IMR-90 (cell line): ENCODE measurements around the gene TBC1D22A. TPM values are rescaled to one million over a fixed set of nuclear protein-coding genes. Genes with fewer than 3 reads are reported as not detected.

Source experiments
- ATAC-seq: fragments of 200-7000 bp; cut with Tn5 transposase; 2 replicates; pipeline ENCODE4 v1.9.1; 2020; ENCODE audit warnings: low read depth, mild to moderate bottlenecking, moderate library complexity
- BruUV-seq: library from RNA; stranded (reverse); fragments of 400-500 nt; replicated peaks from 2 replicates; lab custom pipeline; 2021; lab: Mats Ljungman, UMichigan
- CTCF ChIA-PET: fragments of 300-600 bp; formaldehyde crosslinking; extraction: SDS; loops from one replicate; lab custom pipeline; 2021; ENCODE audit warnings: antibody characterized with exemption; lab: Yijun Ruan, JAX
- POLR2A ChIA-PET: fragments of 300-600 bp; sonication (Branson Sonifier 250); formaldehyde crosslinking; loops from one replicate; lab custom pipeline; 2022; ENCODE audit warnings: antibody characterized with exemption; ENCODE audit not compliant: unreplicated experiment; lab: Charles Lee
- DNase-seq: peaks from one replicate; pipeline ENCODE4 v3.0.0; 2013
- H2AFZ ChIP-seq: replicated peaks from 2 replicates; pipeline ENCODE3; 2013; ENCODE audit warnings: low read length, mild to moderate bottlenecking; ENCODE audit not compliant: poor library complexity
- H2AK5ac ChIP-seq: 2 replicates; pipeline ENCODE4 v1.6.1; 2013; ENCODE audit warnings: low read depth, low read length, inconsistent platforms
- H2AK9ac ChIP-seq: replicated peaks from 2 replicates; pipeline ENCODE3; 2013; ENCODE audit warnings: mild to moderate bottlenecking, low read depth, low read length, moderate library complexity; ENCODE audit not compliant: poor library complexity
- H2BK120ac ChIP-seq: 2 replicates; pipeline ENCODE4 v1.6.1; 2013; ENCODE audit warnings: low read depth, low read length, inconsistent platforms
- H2BK15ac ChIP-seq: 3 replicates; pipeline ENCODE4 v1.6.1; 2013; ENCODE audit warnings: low read depth, low read length, inconsistent platforms
- H2BK20ac ChIP-seq: 2 replicates; pipeline ENCODE4 v1.6.1; 2013; ENCODE audit warnings: low read depth, mild to moderate bottlenecking, inconsistent platforms, low read length, moderate library complexity
- H2BK5ac ChIP-seq: 2 replicates; pipeline ENCODE4 v1.6.1; 2013; ENCODE audit warnings: mild to moderate bottlenecking, low read depth, low read length, inconsistent platforms; ENCODE audit not compliant: poor library complexity, severe bottlenecking
- H3K14ac ChIP-seq: replicated peaks from 2 replicates; pipeline ENCODE4 v1.6.1; 2013; ENCODE audit warnings: low read depth, low read length, inconsistent platforms
- H3K18ac ChIP-seq: 2 replicates; pipeline ENCODE4 v1.6.1; 2013; ENCODE audit warnings: low read depth, low read length, control low read depth
- H3K23ac ChIP-seq: 2 replicates; pipeline ENCODE4 v1.6.1; 2013; ENCODE audit warnings: low read depth, low read length, inconsistent platforms
- H3K27ac ChIP-seq: 2 replicates; pipeline ENCODE4 v1.5.1; 2013; ENCODE audit warnings: mild to moderate bottlenecking, control low read depth, low read length; ENCODE audit not compliant: insufficient read depth
- H3K27me3 ChIP-seq: 2 replicates; pipeline ENCODE4 v1.6.1; 2013; ENCODE audit warnings: low read length; ENCODE audit not compliant: control insufficient read depth, insufficient read depth
- H3K36me3 ChIP-seq: 2 replicates; pipeline ENCODE4 v1.6.1; 2013; ENCODE audit warnings: low read length, mixed read lengths; ENCODE audit not compliant: control insufficient read depth, insufficient read depth
- H3K4ac ChIP-seq: 2 replicates; pipeline ENCODE4 v1.6.1; 2013; ENCODE audit warnings: low read depth, low read length, inconsistent platforms
- H3K4me1 ChIP-seq: 2 replicates; pipeline ENCODE4 v1.6.1; 2013; ENCODE audit warnings: low read length, mixed read lengths; ENCODE audit not compliant: control insufficient read depth, insufficient read depth
- H3K4me2 ChIP-seq: 2 replicates; pipeline ENCODE4 v1.6.1; 2013; ENCODE audit warnings: low read depth, mild to moderate bottlenecking, control low read depth, low read length, moderate library complexity
- H3K4me3 ChIP-seq: 2 replicates; pipeline ENCODE4 v1.5.1; 2013; ENCODE audit warnings: low read depth, mild to moderate bottlenecking, control low read depth, low read length, moderate library complexity; ENCODE audit not compliant: insufficient read depth
- H3K56ac ChIP-seq: 2 replicates; pipeline ENCODE4 v1.6.1; 2013; ENCODE audit warnings: low read length, inconsistent platforms; ENCODE audit not compliant: insufficient read depth; ENCODE audit errors: extremely low read depth
- H3K79me1 ChIP-seq, 2 experiments: 2 replicates each; pipeline ENCODE4 v1.6.1; 2013; ENCODE audit warnings: low read length in 2 of 2, inconsistent platforms in 1 of 2, low read depth in 1 of 2
- H3K9ac ChIP-seq: 2 replicates; pipeline ENCODE4 v1.6.1; 2013; ENCODE audit warnings: low read depth, low read length, control low read depth
- H3K9me1 ChIP-seq: 2 replicates; pipeline ENCODE4 v1.6.1; 2013; ENCODE audit warnings: low read length, inconsistent platforms; ENCODE audit not compliant: insufficient read depth
- H3K9me3 ChIP-seq: 2 replicates; pipeline ENCODE4 v1.6.1; 2013; ENCODE audit warnings: low read length; ENCODE audit not compliant: control insufficient read depth, insufficient read depth
- H4K20me1 ChIP-seq: 2 replicates; pipeline ENCODE4 v1.6.1; 2013; ENCODE audit warnings: low read length, inconsistent platforms; ENCODE audit not compliant: insufficient read depth
- H4K5ac ChIP-seq: 2 replicates; pipeline ENCODE4 v1.6.1; 2013; ENCODE audit warnings: mild to moderate bottlenecking, low read depth, low read length, control low read depth
- H4K8ac ChIP-seq, 2 experiments: 2 replicates each; pipeline ENCODE4 v1.6.1; 2013; ENCODE audit warnings: low read depth in 2 of 2, low read length in 2 of 2, control low read depth in 1 of 2, inconsistent platforms in 1 of 2
- H4K91ac ChIP-seq: 2 replicates; pipeline ENCODE4 v1.6.1; 2013; ENCODE audit warnings: low read depth, low read length, inconsistent platforms; ENCODE audit not compliant: insufficient read depth
- BHLHE40 ChIP-seq: fragments of 150-350 bp; IDR thresholded peaks from 2 replicates; pipeline ENCODE4 v1.6.1; 2016; ENCODE audit warnings: mild to moderate bottlenecking, low read depth, low read length
- CEBPB ChIP-seq: IDR thresholded peaks from 2 replicates; pipeline ENCODE4 v1.6.1; 2012; ENCODE audit warnings: low read depth, low read length, improper control_type of control experiment
- CHD1 ChIP-seq: IDR thresholded peaks from 2 replicates; pipeline ENCODE4 v1.6.1; 2012; ENCODE audit warnings: low read depth, low read length, improper control_type of control experiment
- CTCF ChIP-seq: conservative IDR thresholded peaks from 2 replicates; pipeline ENCODE4 v1.5.1; 2012; ENCODE audit warnings: mild to moderate bottlenecking, low read depth, low read length, improper control_type of control experiment
- ELK1 ChIP-seq: fragments of 150-350 bp; IDR thresholded peaks from 2 replicates; pipeline ENCODE4 v1.6.1; 2016; ENCODE audit warnings: low read depth, mild to moderate bottlenecking, low read length, moderate library complexity, borderline replicate concordance
- FOS ChIP-seq: fragments of 150-350 bp; IDR thresholded peaks from 2 replicates; pipeline ENCODE4 v1.6.1; 2016; ENCODE audit warnings: low read depth, low read length
- MAFK ChIP-seq: IDR thresholded peaks from 2 replicates; pipeline ENCODE4 v1.6.1; 2012; ENCODE audit warnings: low read depth, low read length, improper control_type of control experiment
- MAZ ChIP-seq: IDR thresholded peaks from 2 replicates; pipeline ENCODE4 v1.6.1; 2012; ENCODE audit warnings: low read depth, mild to moderate bottlenecking, low read length, improper control_type of control experiment, moderate library complexity, borderline replicate concordance
- MXI1 ChIP-seq: IDR thresholded peaks from 2 replicates; pipeline ENCODE4 v1.6.1; 2012; ENCODE audit warnings: low read depth, mild to moderate bottlenecking, low read length, moderate library complexity, borderline replicate concordance
- NFE2L2 ChIP-seq: fragments of 150-350 bp; IDR thresholded peaks from 2 replicates; pipeline ENCODE4 v1.6.1; 2016; ENCODE audit warnings: low read depth, mild to moderate bottlenecking, low read length
- POLR2A ChIP-seq: IDR thresholded peaks from 2 replicates; pipeline ENCODE4 v1.6.1; 2012; ENCODE audit warnings: mild to moderate bottlenecking, low read depth, low read length
- RAD21 ChIP-seq: IDR thresholded peaks from 2 replicates; pipeline ENCODE4 v1.6.1; 2012; ENCODE audit warnings: low read length, improper control_type of control experiment
- RCOR1 ChIP-seq: IDR thresholded peaks from 2 replicates; pipeline ENCODE4 v1.6.1; 2012; ENCODE audit warnings: mild to moderate bottlenecking, low read length, improper control_type of control experiment; ENCODE audit not compliant: insufficient replicate concordance
- RFX5 ChIP-seq: IDR thresholded peaks from 2 replicates; pipeline ENCODE4 v1.8.0; 2012; ENCODE audit warnings: low read depth, mild to moderate bottlenecking, low read length, moderate library complexity
- SMC3 ChIP-seq: fragments of 150-350 bp; IDR thresholded peaks from 2 replicates; pipeline ENCODE4 v1.6.1; 2016; ENCODE audit warnings: low read depth, mild to moderate bottlenecking, antibody characterized with exemption, low read length, moderate library complexity
- USF2 ChIP-seq: fragments of 150-350 bp; IDR thresholded peaks from 2 replicates; pipeline ENCODE4 v1.6.1; 2017; ENCODE audit warnings: mild to moderate bottlenecking, antibody characterized with exemption, low read length, low read depth
- whole genome bisulfite sequencing, 2 experiments: methylation state at CpG; one replicate each; pipeline versions ENCODE4 v1.1.5 to v1.1.7; 2013; ENCODE audit warnings: missing lambda C conversion rate in 2 of 2; ENCODE audit not compliant: insufficient read length in 1 of 2; ENCODE audit errors: extremely low coverage in 2 of 2; 5-methylcytosine and 5-hydroxymethylcytosine counted together
- dilution Hi-C: fragments of 300-500 bp; cut with HindIII; formaldehyde crosslinking; loops from one replicate; pipeline ENCODE4 v1.14.3; 2018; ENCODE audit warnings: low sequenced_read_pairs; ENCODE audit not compliant: unreplicated experiment
- in situ Hi-C: fragments of 300-500 bp; cut with MboI; formaldehyde crosslinking; loops from 3 replicates; pipeline ENCODE4 v1.14.3; 2019; ENCODE audit warnings: low sequenced_read_pairs, inconsistent platforms, mixed read lengths
- intact Hi-C: fragments of 100-400 bp; cut with micrococcal nuclease; formaldehyde crosslinking; loops from 2 replicates; pipeline ENCODE4 v1.10.0; 2022
- polyA plus RNA-seq, 3 experiments: library from polyadenylated mRNA; depleted of rRNA; stranded (reverse); fragments of >200 nt; gene quantifications; 2 replicates each; pipeline ENCODE4 v1.2.3, GENCODE V29; 2012; ENCODE audit warnings: low replicate concordance in 1 of 3
- total RNA-seq: library from RNA; depleted of rRNA; stranded (reverse); fragments of >200 nt; gene quantifications from 2 replicates; pipeline ENCODE4 v1.2.3, GENCODE V29; 2012

Gene TBC1D22A
- total and polyA plus RNA-seq, 2 of the 4 experiments (the other 2 are of a cell fraction) = 9.0 to 16.7 TPM

- H2AK9ac ChIP-seq = no peak overlapping the region
- H3K4me3 ChIP-seq = no peak overlapping the region
- H3K4me1 ChIP-seq = no peaks in the 10 kb centered on the region
- no peak overlapping the region for H3K23ac ChIP-seq
- no peak for DNase-seq
- intact Hi-C loops = no loop called here
- no peak overlapping the region for H2AFZ ChIP-seq
- CTCF ChIA-PET = interaction anchor here (0.5 kb wide), 1 partner anchor 773 kb away, joined by 3 read pairs; no protein-coding TSS in a partner anchor
- no peak overlapping the region for H2BK20ac ChIP-seq
- dilution Hi-C loops = no loop called here
- no peaks in the 10 kb centered on the region for H3K36me3 ChIP-seq
- H4K20me1 ChIP-seq = no peaks in the 10 kb centered on the region; the same call in 1 of the 2 replicates
- H4K91ac ChIP-seq = no peak overlapping the region
- no peak overlapping the region for H4K8ac ChIP-seq
- H3K56ac ChIP-seq = no peak overlapping the region
- no peak for ATAC-seq
- H3K9me3 ChIP-seq = no peaks in the 10 kb centered on the region
- H3K9ac ChIP-seq = no peak overlapping the region
- H2BK15ac ChIP-seq = no peak overlapping the region
- 83% methylated on average over 2 of the region's 12 CpGs; no CpG with 5 or more reads in 1 of the 2 experiments for WGBS, 2 experiments
- H4K5ac ChIP-seq = no peak overlapping the region
- H3K14ac ChIP-seq = no peak overlapping the region
- no peak overlapping the region for H2BK120ac ChIP-seq
- H2AK5ac ChIP-seq = no peak overlapping the region
- H3K4me2 ChIP-seq = no peak overlapping the region
- H3K18ac ChIP-seq = no peak overlapping the region
- no peak overlapping the region for H2BK5ac ChIP-seq
- POLR2A ChIA-PET = no interaction called here
- in situ Hi-C loops = no loop called here
- no TSS peak for BruUV-seq
- no peak overlapping the region for H3K4ac ChIP-seq
- H3K79me1 ChIP-seq = no peaks in the 10 kb centered on the region
- H3K27me3 ChIP-seq = no peaks in the 10 kb centered on the region
- TF ChIP-seq FOS (no peak), RCOR1 (no peak), MAFK (no peak), RAD21 (no peak), POLR2A (no peak), ELK1 (no peak), NFE2L2 (no peak), RFX5 (no peak), BHLHE40 (no peak), MAZ (no peak), SMC3 (no peak), MXI1 (no peak), CTCF (no peak), CHD1 (no peak), USF2 (no peak), CEBPB (no peak)
- H3K9me1 ChIP-seq = no peaks in the 10 kb centered on the region
- no peak overlapping the region for H3K27ac ChIP-seq
Observed at GRCh38 chr22:47136050-47136449, 373.6 kb downstream of the TBC1D22A start.
